WTC11 (cell line): ENCODE data around the gene CLOCK. TPM values are rescaled to one million over a fixed set of nuclear protein-coding genes. Genes with fewer than 3 reads are reported as not detected.

ENCODE experiments used
- ATAC-seq: fragments of 200-7000 bp; cut with Tn5 transposase; 2 replicates; pipeline ENCODE4 v1.10.0; 2021; ENCODE audit warnings: mild to moderate bottlenecking, moderate library complexity
- CTCF ChIA-PET: fragments of 300-600 bp; sonication (Branson Sonifier 250); formaldehyde crosslinking; loops from one replicate; lab custom pipeline; 2021; ENCODE audit warnings: antibody characterized with exemption; lab: Charles Lee
- POLR2A ChIA-PET: fragments of 350-600 bp; sonication (Branson Sonifier 250); formaldehyde crosslinking; loops from one replicate; lab custom pipeline; 2021; ENCODE audit warnings: antibody characterized with exemption; lab: Charles Lee
- DNase-seq: peaks from one replicate; pipeline ENCODE4 v3.0.0; 2021; ENCODE audit warnings: low spot score
- H3K27ac Mint-ChIP-seq: 2 replicates; pipeline ENCODE4 v1.8.0; 2021; ENCODE audit warnings: mixed read lengths
- H3K27me3 Mint-ChIP-seq: 2 replicates; pipeline ENCODE4 v1.8.0; 2021; ENCODE audit warnings: low read depth, mild to moderate bottlenecking, moderate library complexity, mixed read lengths
- H3K36me3 Mint-ChIP-seq: 2 replicates; pipeline ENCODE4 v1.8.0; 2021; ENCODE audit warnings: mixed read lengths
- H3K4me1 Mint-ChIP-seq: 2 replicates; pipeline ENCODE4 v1.8.0; 2022; ENCODE audit warnings: mixed read lengths
- H3K4me3 Mint-ChIP-seq: 2 replicates; pipeline ENCODE4 v1.8.0; 2021; ENCODE audit warnings: mild to moderate bottlenecking, moderate library complexity, mixed read lengths
- H3K9me3 Mint-ChIP-seq: 2 replicates; pipeline ENCODE4 v1.8.0; 2021; ENCODE audit warnings: mixed read lengths
- AFF4 ChIP-seq: sonication (generic); formaldehyde crosslinking; IDR thresholded peaks from 2 replicates; pipeline ENCODE4 v1.8.1; 2023; ENCODE audit warnings: mild to moderate bottlenecking, missing genetic modification reagents, borderline replicate concordance
- MXD4 ChIP-seq: fragments of 250-450 bp; sonication (Bioruptor Pico); IDR thresholded peaks from 2 replicates; pipeline ENCODE4 v1.8.0; 2021; ENCODE audit warnings: mild to moderate bottlenecking, moderate library complexity, borderline replicate concordance
- NFATC4 ChIP-seq: fragments of 250-450 bp; sonication (Bioruptor Pico); IDR thresholded peaks from 2 replicates; pipeline ENCODE4 v1.9.0; 2021; ENCODE audit warnings: mild to moderate bottlenecking
- PREB ChIP-seq: sonication (generic); formaldehyde crosslinking; IDR thresholded peaks from 2 replicates; pipeline ENCODE4 v1.8.1; 2022; ENCODE audit warnings: mild to moderate bottlenecking, missing genetic modification reagents, moderate library complexity, borderline replicate concordance
- ZNF232 ChIP-seq: sonication (generic); formaldehyde crosslinking; IDR thresholded peaks from 2 replicates; pipeline ENCODE4 v1.8.0; 2022; ENCODE audit warnings: mild to moderate bottlenecking, missing genetic modification reagents
- ZNF425 ChIP-seq: fragments of 250-450 bp; sonication (Bioruptor Pico); conservative IDR thresholded peaks from 2 replicates; pipeline ENCODE4 v1.9.0; 2021; ENCODE audit warnings: mild to moderate bottlenecking
- ZNF512 ChIP-seq: sonication (generic); formaldehyde crosslinking; IDR thresholded peaks from 2 replicates; pipeline ENCODE4 v1.8.1; 2022; ENCODE audit warnings: missing genetic modification reagents, borderline replicate concordance
- total RNA-seq: library from RNA; stranded (reverse); gene quantifications from 3 replicates; pipeline ENCODE4 v1.2.3, GENCODE V29; 2021
- TF ChIP-seq, protein P1 (sequence below): sonication (generic); formaldehyde crosslinking; IDR thresholded peaks from 2 replicates; pipeline ENCODE4 v1.8.1; 2022; ENCODE audit warnings: mild to moderate bottlenecking, moderate library complexity, missing genetic modification reagents
- TF ChIP-seq, protein P2 (sequence below): sonication (generic); formaldehyde crosslinking; conservative IDR thresholded peaks from 2 replicates; pipeline ENCODE4 v1.8.1; 2023; ENCODE audit warnings: mild to moderate bottlenecking, low read depth, missing genetic modification reagents, moderate library complexity
- TF ChIP-seq, protein P3 (sequence below): sonication (generic); formaldehyde crosslinking; IDR thresholded peaks from 2 replicates; pipeline ENCODE4 v1.8.0; 2023; ENCODE audit warnings: missing genetic modification reagents
- TF ChIP-seq, protein P4 (sequence below): sonication (generic); formaldehyde crosslinking; IDR thresholded peaks from 2 replicates; pipeline ENCODE4 v1.8.0; 2022; ENCODE audit warnings: mild to moderate bottlenecking, missing genetic modification reagents

Gene CLOCK
- total RNA-seq, 1 experiment from 2014 or later: 18.6 TPM

GRCh38 chr4:55468724-55469123 is 78.0 kb downstream of the CLOCK start (continued):
- no peak for TF ChIP-seq ZNF425 (CRISPR knock-in tag)
- TF ChIP-seq NFATC4 (CRISPR knock-in tag): no peak
- TF ChIP-seq, protein P1, sequence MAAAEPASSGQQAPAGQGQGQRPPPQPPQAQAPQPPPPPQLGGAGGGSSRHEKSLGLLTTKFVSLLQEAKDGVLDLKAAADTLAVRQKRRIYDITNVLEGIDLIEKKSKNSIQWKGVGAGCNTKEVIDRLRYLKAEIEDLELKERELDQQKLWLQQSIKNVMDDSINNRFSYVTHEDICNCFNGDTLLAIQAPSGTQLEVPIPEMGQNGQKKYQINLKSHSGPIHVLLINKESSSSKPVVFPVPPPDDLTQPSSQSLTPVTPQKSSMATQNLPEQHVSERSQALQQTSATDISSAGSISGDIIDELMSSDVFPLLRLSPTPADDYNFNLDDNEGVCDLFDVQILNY (CRISPR knock-in tag): no peak
- TF ChIP-seq, protein P2, sequence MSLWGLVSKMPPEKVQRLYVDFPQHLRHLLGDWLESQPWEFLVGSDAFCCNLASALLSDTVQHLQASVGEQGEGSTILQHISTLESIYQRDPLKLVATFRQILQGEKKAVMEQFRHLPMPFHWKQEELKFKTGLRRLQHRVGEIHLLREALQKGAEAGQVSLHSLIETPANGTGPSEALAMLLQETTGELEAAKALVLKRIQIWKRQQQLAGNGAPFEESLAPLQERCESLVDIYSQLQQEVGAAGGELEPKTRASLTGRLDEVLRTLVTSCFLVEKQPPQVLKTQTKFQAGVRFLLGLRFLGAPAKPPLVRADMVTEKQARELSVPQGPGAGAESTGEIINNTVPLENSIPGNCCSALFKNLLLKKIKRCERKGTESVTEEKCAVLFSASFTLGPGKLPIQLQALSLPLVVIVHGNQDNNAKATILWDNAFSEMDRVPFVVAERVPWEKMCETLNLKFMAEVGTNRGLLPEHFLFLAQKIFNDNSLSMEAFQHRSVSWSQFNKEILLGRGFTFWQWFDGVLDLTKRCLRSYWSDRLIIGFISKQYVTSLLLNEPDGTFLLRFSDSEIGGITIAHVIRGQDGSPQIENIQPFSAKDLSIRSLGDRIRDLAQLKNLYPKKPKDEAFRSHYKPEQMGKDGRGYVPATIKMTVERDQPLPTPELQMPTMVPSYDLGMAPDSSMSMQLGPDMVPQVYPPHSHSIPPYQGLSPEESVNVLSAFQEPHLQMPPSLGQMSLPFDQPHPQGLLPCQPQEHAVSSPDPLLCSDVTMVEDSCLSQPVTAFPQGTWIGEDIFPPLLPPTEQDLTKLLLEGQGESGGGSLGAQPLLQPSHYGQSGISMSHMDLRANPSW (CRISPR knock-in tag): no peak
- no peak for TF ChIP-seq MXD4 (CRISPR knock-in tag)
- TF ChIP-seq ZNF512 (CRISPR knock-in tag): no peak
- TF ChIP-seq AFF4: no peak
- TF ChIP-seq PREB (CRISPR knock-in tag): no peak

DNA sequence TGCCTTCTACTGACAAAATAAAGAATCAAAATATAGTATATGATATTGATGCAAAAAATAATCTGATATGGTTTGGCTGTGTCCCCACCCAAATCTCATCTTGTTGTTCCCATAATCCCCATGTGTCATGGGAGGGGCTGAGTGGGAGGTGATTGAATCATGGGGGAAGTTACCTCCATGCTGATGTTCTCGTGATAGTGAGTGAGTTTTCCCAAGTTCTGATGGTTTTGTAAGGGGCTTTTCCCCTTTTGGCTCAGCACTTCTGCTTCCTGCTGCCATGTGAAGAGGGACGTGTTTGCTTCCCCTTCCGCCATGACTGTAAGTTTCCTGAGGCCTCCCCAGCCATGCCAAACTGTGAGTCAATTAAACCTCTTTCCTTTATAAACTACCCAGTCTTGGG is 80.7 kb downstream of the CLOCK start:
- Mint-ChIP-seq H3K9me3 (peaks cover 8% of the 10 kb centered on the region), H3K36me3 (peaks cover 18% of the 10 kb centered on the region), H3K27ac (no peak overlapping the region), H3K27me3 (no peaks in the 10 kb centered on the region), H3K4me3 (no peak overlapping the region), H3K4me1 (peaks cover 11% of the 10 kb centered on the region)
- ATAC-seq: no peak
- ChIA-PET POLR2A (no interaction called here), CTCF (no interaction called here)
- DNase-seq: no peak
- TF ChIP-seq AFF4: no peak
- TF ChIP-seq, protein P3, sequence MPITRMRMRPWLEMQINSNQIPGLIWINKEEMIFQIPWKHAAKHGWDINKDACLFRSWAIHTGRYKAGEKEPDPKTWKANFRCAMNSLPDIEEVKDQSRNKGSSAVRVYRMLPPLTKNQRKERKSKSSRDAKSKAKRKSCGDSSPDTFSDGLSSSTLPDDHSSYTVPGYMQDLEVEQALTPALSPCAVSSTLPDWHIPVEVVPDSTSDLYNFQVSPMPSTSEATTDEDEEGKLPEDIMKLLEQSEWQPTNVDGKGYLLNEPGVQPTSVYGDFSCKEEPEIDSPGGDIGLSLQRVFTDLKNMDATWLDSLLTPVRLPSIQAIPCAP (CRISPR knock-in tag): no peak
- TF ChIP-seq, protein P4, sequence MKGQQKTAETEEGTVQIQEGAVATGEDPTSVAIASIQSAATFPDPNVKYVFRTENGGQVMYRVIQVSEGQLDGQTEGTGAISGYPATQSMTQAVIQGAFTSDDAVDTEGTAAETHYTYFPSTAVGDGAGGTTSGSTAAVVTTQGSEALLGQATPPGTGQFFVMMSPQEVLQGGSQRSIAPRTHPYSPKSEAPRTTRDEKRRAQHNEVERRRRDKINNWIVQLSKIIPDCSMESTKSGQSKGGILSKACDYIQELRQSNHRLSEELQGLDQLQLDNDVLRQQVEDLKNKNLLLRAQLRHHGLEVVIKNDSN (CRISPR knock-in tag): no peak
- TF ChIP-seq ZNF512 (CRISPR knock-in tag): no peak
- no peak for TF ChIP-seq ZNF232 (CRISPR knock-in tag)
